Stimulated activated CD8-positive, alpha-beta memory T cell treated with anti-CD3 and anti-CD28 coated beads, Interleukin-15, amount 100 ng/mL, for 4 hours (primary cell): Measurements from ENCODE around the gene EPB41L2.
"Not testable (repeated sequence)": the region's sequence is repeated elsewhere in the genome, so short reads cannot be mapped to it uniquely, and the experiment has no call there.

ENCODE experiments used
- DNase-seq, 2 donors: peaks; one replicate each; pipeline ENCODE4 v3.0.0-alpha.2; 2020; ENCODE audit warnings: low read depth in 2 of 2

The EPB41L2 gene

DNA sequence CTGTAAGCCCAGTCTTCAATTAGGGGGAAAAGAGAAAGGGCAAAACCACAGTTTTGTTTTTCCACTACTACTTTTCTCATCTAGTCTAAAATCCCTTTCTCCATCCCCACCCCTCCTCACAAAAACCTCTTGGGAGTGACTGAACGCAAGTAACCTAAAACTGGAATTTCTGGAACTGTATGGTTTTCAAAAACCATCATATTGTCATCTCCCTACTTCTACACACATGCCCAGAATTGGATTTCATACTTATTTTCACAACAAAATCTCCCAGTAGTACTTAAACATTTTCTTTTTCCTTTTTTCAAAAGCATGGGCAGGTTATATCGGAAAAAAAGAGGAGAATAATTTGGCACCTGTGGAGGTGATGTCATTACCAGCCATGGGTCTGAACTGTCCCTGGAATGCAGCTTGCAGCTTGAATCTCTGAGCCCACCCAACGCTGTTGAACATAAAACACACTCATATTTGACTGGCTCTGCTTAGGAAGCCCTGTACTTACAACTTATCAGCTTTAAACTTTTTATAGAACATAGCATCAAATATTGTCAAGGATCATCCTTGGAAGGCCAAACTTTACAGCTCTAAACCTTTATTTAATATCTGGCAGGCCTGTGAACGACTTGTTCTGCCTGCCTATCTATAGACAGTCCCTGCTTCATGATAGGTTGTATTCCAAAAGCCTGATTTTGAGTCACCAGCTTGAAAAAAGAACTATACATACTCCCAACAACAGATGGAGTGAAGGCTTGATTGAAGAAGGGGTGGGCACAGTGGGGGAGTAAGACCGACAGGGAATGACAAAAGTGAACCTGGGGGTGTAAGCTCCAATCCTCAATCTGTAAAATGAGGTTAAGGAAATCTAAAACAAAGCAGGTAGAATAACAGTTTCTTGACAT, 59.3 kb downstream of the EPB41L2 start:
- DNase-seq = no peak

DNA sequence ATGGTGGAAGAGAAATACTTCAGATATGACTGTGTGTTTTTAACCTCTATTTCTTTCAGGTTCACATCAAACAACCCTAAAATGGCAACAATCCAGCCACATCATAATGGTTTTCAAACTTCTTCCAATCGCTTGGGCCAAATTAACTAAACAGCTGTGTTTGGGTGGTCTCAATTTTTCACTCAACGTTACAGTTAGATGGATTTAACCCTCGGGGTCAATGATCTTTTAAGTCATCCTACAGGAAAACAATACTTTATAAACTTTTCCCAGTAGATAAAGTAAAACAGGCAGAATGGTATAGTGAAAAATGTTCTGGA, 60.4 kb downstream of the EPB41L2 start:
- DNase-seq = no peak

DNA sequence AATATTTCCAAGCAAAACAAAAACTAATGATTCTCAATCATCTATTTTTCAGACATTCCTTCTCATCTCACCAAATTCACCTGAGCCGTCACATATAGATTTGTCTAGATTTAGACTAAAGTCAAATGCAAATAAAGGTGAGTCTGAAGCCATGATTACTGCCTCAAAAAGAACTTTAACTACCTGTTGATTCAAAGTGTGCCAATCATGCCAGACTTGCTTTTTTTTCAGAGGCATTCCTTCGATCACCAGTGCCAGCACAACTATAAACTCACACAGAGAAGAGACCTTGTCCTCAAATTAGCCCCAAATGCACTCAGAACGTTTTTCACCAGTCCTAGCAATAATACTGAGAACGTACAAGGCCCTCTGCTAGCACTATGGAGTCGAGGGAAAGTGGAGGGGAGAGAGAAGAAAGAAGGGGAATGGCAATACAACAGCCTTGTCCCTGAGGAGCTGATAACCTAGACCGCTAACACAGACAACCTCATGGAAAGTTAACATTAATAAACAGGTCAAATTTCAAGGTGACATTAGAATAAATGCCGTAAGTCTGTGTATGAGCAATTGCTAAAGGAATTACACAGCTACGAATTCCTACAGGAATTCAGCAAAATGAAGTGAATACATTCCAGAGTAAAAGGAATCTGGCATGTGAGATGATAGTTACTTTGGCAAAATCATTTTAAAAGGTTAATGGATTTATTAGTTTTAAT, 60.9 kb downstream of the EPB41L2 start:
- DNase-seq = no peak

DNA sequence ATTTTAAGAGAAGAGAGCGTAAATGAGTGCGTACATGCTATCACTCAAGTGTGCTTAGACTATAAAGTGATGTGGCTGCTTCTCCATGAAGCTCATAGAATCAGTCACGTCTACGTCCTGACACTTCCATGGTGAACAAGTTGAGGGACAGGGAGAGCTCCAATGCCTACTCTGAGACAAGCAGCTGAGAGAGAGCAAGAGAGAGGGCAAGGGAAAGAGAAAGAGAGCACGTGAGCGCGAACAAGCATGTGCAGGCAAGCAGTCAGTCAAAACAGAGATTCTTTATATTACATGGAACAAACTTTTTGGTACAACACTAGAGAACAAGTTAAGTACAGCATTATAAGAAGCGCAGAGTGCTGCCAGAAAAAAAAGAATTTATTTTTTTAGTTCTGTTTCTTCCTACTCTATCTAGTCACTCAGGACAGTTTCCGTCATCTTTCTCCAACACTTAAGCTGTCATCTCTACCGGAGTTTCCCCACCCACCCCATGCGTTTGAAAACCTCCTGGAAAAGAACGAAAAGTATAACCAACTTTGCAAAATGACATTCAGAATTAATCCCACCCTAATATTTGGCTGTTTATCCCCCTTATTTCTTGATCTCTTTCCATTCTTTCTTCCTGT, 61.8 kb downstream of the EPB41L2 start:
- no peak for DNase-seq

DNA sequence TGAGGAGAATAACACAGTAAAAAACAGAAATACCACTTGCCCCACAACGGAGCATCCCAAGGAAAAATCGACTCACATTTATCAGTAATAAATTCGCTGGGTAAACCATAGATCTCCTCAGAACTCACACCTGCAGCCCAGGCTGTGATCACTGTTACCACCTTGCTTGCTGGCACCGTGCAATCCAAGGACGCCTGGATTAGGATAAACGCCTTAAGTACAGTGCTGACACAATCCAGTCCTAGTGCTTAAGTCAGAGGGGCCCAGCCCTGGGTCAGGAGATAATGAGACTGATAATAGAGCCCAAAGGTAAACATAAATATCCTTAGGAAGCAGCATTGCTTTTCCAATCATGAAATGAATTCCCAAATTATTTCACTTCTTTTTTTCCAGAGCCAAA, 62.5 kb downstream of the EPB41L2 start:
- no peak for DNase-seq

DNA sequence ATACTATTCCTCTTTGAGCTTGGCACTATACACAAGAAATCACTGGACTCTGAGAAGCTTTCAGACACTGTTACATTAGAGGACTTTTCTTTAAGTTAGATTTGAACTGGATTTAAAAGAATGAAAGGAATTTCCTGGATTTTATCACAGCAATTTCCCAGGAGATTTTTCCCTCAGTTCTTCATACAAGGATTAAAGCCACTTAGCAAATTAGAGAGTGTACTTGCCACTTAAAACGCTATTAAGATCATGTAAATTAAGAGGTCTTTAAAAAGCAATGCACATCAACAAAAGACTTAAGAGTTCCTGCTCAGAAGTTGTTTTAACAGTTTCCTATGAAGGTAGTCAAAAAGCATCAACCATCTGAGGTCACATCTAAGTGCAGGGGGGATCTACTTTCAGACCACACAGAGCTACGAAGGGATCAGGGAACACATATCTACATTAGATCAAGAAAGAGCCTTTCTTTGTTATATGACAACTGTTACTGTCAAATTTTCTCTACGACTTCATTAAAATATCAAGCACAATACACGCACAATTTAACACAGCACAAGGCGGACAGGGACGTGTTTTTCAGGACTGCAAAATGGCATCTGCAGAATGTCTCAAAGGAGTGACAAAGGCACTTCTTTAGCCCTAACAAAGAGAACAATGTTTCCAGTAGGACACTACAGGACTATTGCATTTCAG, 65.8 kb downstream of the EPB41L2 start:
- DNase-seq = no peak

DNA sequence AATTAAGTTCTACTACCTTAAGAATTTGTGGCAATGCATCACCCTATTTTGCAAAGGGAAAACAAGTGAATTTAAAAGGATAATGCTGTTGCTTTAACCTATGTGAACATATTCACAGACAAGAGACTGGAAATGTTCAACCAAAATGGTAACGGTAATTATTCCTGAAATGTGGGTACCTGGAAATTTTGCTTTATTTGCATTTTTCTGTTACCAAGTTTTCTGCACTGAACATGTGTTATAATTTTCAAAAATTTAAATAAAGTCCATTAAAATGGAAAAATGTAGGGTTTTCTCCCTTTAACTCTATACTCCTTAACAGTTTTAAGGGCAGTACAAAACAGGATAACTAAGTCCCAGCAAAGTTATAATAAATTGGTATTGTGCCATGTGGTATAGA, 66.4 kb downstream of the EPB41L2 start:
- no peak for DNase-seq

DNA sequence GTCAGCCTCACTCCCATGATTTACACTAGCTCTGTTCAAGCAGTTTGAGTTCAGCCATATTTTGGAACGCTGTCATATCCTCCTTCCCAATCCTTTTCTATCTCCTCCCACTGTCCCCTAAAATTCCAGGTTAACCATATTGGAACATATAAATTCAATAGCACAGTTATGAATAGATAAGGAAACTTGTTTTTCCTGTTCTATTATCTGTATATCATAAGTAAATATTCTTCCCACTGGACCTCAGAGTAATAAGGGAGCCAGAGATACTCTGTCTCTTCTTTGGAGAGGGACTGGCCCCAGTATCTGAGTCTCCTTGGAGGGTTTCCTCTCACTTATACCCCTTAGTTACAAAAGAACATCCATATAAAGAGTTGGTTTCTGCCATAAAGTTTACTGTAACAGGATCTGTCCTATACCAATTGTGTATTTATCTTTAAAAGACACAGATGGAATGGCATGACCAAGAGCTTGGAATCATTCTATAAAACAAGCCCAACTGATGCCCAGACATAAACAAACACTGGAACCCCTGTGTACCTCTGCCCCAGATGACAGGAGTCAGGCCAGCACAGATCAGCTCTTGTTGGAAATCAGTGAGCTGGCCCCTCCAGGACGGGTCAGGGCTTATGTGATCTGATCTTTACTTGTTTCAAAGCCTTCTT, 67.1 kb downstream of the EPB41L2 start:
- DNase-seq = no peak

DNA sequence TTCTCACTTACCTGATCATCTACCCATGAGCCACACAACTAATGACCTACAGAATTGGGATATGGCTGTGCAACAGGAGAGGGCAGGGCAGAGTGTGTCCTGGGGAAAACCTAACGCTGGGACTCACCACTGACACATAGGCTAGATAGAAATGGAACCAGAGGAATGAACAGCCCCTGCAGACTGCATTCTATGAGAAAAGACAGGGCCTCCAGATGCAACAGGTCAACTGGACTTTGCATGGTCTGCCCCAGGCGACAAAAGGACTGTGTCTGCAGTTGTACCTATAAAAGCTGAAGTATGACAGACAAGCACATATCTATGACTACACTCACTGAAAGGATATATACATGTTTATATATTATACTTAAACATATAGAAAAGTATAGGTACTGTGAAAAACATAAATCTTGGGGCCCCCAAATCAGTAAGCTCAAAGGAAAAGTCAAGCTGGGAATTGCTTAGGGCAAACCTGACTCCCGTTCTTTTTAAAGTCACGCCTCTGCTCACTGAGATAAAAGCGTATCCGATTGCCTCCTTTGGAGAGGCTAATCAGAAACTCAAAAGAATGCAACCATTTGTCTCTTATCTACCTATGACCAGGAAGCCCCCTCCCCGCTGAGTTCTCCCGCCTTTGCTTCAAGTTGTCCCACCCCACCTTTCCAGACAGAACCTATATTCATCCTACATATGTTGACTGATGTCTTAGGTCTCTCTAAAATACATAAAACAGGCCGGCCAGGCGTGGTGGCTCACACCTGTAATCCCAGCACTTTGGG, 68.5 kb downstream of the EPB41L2 start:
- no peak for DNase-seq

DNA sequence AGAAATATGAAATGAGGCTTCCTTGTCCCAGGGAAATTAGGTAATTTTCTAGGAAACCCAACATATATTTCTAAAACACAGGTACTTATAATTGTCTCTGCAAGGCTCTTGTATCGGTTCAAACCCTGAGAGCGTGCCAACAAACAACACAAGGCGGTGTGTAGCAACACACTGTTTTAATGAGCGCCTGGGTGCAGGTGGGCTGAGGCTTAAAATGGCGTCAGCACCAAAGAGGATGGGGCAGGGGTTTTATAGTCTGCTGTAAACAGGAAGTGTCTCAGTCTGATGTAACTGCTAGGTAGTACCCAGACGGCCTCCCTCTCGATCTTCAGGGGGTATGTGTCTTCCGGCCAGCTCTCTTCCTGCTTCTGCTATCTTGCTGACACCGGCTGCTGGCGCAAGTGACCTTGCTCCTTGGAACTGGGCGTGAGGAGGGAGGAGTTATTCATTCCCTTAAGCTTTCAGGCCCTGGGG, 69.7 kb downstream of the EPB41L2 start:
- no peak for DNase-seq

DNA sequence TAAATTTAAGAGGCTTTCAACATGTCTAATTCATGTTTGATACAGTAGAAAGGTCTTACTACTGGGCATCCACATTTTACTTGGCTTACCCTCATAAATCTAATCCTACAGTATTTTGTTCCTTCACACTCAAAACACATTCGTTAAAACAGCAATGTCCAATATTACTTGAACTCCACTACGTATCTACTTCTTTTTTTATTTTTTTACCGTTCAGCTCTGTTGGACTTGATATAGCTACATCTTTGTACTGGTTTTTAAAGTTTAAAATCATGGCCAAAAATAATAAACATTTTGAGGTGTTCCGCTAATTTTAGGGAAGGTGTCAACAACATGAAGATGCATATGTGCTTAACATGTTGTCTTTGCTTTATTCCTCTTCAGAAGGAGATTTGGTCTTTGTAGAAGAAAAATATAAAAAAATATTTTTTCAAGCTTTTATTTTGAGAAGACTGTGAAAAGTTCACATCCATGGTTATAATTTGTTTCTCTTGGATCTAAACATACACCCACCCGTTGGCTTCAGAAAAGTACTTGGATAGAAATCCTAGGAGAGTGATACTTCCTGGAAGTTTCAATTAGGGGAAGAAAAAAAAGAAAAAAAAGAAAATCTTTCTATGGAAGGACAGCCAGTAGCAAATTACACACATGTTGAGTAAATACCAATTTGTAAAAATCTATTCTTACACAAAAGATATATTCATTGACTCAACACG, 71.5 kb downstream of the EPB41L2 start:
- DNase-seq = no peak

DNA sequence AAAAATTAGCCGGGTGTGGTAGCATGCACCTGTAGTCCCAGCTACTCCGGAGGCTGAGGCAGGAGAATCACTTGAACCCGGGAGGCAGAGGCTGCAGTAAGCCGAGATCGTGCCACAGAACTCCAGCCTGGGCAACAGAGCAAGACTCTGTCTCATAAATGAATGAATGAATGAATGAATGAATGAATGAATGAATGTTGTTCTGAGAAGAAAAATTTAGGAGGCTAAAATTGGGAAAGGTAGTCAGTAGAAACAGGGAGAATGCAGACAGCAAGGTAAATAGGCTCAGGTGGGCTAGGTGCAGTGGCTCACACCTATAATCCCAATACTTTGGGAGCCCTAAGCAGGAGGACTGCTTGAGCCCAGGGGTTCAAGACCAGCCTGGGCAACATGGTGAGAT, 75.5 kb downstream of the EPB41L2 start:
- DNase-seq = not testable (repeated sequence)

DNA sequence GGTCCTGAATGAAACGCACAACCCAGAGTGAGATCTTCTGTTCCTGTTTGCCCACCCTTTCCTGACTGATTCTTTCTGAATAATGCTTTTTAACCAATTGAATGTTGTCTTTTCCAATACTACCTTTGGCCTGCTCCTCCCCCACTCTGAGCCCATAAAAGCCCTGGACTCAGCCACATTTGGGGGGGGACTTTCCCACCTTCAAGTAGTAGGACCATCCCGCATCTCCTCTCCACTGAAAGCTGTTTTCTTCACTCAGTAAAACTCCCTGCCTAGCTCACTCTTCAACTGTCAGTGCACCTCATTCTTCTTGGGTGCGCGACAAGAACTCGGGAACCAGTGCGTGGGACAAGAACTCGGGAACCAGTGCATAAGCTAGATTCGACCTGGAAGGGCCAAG, 77.9 kb downstream of the EPB41L2 start:
- no peak for DNase-seq

DNA sequence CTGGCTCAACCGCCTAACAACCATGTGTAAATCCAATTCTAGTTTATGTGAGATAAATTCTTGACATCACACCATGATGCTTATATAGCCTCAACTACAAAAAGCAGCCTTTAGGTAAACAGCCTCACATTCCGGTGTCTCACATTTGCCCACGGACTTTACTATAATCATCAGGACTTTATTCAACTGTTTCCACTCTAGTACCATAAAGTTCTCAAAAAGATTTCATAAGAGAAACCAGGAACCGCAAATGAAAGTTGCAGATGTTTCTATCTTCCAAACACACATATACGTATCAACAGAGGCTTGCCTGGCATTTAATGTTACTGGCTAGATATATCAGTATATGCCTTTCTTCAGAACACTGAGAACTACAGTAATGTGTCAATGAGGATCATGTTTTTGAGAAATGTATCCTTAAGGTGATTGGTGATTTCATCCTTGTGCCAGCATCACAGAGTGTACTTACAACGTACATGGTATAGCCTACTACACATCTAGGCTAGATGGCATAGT, 80.0 kb downstream of the EPB41L2 start:
- no peak for DNase-seq

DNA sequence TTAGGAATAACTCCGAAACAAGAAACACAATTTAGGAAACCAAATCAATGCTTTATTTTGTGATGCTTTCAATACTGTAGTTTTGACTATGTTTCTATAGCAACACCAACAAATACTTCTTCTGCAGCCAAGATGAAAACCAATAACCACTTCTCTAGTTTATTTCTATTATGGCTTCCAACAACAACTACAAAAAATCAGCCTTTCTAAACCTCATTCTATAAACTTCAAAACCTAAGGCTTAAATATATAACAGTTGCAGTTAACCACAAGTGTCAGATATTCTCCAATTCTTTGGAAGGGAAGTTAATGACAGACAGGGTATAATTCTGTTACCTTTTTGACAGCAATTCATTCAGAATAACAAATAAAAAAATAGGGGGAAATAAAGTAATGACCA, 80.9 kb downstream of the EPB41L2 start:
- no peak for DNase-seq

DNA sequence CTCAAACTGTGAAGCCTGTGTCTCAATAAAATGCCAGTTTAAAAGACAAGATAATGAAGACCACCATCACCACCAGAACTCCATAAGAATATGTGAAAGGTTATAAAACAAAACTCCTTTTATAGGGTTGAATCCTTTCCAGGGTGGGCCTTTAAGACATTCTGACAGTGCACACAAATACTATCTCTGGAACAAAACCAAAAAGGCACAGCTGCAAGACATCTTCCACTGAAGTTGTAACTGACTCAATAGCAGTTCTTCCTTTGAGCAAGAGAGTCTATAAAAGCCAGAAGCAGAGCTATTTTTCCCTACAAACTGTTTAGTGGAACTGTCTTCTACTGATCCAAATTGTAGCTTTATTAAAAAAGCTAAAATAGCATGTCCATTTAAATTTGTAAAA, 81.6 kb downstream of the EPB41L2 start:
- no peak for DNase-seq

DNA sequence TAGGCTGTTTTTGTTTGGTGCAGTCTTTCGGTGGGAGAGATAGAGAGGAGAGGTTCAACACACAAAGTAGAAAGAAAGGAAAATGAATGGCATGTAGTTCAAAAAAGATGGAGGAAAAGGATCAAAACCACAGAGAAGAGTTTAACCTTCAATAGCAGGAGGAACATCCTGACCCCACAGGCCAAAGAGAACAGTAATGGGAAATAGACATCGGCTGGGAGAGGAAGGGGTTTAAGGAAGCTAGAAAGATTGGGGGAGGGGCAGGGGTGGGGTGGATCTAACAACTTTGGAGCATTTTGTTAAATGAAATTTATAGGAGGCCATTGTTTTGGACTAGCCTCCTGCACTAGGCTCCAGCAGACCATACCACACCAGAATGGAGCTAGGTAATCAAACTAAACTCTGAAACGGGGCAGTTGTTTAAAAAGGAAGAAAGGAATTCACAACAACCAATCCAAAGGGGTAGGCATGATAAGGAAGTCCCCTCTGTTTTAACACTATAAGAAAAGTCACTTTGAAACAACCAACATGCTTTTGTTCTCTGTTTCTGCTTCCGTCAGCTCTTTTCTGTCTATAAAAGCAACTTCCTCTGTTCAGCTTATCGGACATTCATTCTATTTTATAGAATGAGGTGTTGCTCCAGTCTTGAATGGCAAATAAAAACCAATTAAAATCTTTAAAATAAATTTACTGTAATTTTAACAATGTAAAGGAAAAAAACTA, 82.6 kb downstream of the EPB41L2 start:
- DNase-seq = no peak

DNA sequence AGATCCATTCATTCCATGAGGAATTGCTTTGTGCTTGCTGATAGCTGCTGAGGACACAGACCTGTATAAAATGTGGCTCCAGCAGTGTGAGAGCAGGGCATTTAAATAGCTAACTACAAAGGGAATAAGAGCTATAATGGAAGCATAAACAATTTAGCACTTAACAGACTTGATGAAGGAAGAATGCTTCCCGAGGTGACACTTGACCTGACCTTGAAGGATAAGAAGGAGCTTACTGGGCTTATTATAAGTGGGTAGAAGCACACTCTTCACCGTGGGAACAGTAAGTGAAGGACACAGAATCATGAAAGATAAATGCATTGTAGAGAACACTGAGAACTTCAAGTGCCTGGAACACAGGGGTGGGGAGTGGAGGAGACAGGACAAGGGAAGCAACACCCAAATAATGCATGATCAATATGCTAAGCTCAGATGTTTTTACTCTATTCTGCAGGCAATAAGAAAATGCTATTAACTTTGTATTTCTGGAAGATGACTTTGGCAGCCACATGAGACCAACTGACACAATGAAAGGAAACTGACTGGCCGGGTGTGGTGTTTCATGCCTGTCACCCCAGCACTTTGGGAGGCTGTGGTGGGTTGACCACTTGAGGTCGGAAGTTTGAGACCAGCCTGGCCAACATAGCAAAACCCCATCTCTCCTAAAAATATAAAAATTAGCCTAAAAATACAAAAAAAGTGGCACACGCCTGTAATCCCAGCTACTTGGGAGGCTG, 84.2 kb downstream of the EPB41L2 start:
- DNase-seq = no peak

DNA sequence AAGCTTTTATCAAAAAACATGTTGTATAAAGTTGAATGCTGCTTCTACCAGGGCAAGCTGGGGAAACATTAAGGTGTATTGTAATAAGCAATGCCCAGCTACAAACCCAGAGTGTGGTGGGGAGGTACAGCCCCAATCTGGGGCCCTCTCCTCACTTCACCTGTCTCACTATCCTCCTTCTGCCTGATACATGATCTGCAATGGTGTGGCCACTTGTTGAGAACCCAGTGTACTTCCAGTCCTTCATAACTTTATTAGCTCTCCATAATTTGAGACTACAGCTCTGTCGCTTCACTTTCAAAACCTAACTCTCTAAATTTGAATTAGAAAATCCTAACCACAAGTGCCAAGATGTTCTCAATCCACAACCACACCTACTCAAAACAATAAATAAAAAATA, 84.9 kb downstream of the EPB41L2 start:
- no peak for DNase-seq
